ENCODE data around the gene TPP2.

The TPP2 gene

DNA sequence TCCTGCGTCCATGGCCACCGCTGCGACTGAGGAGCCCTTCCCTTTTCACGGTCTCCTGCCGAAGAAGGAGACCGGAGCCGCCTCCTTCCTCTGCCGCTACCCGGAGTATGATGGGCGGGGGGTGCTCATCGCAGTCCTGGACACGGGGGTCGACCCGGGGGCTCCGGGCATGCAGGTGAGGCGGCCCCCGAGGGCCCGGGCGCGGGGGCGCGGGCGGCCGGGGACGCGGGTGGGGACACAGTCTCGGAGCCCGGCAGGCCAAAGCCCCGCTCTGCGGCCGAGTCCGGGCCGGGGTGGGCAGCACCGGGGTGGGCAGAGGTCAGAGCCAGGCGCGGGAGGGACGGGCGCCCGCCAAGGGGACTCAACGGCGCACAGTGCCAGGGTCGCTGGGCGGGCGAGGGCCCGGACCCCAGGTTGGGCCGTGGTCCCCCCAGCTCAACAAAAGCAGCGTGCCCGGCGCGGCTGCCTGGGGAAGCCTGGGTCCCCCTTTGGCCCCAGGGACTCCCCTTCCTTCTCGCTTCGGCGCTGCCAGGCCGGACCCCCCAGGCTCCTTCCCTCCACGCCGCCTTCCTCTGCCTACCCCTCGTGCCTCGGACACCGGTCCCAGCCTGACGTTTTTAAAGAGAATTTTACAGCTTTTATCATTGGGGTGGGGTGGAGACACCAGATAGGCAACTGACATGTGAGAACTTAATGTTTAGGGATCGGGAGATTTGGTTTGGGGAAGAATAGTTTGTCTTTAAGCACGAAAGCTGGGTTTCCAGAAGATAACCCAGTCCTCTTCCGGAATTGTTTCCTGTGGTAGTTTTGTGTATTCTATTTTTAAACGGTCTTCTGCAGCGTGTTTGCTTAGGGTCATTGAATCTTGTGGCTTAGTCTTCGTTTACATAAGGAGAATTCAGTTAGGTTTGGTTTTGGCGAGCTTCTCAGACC, 509 bp downstream of the TPP2 start:
- peak; percentile 23 for DNase-seq

DNA sequence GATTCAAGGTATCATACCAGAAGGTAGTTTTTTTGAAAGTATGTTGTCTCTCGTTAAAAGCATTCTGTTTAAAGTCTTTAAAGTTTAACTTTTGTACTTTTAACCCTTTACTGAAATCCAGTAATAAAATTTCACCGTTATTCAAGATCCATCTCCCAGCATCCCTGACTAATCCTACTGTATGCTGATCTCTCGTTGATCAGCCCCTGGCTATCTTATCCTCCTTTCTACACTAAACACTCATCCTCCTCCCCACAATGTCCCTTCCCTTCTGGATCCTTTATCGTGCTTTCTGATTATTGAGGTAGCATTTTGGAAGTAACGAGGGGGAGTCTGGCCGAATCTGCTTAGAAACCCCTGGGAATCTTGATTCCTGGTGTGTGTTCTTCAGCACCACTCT, 1.3 kb downstream of the TPP2 start:
- no peak for DNase-seq

DNA sequence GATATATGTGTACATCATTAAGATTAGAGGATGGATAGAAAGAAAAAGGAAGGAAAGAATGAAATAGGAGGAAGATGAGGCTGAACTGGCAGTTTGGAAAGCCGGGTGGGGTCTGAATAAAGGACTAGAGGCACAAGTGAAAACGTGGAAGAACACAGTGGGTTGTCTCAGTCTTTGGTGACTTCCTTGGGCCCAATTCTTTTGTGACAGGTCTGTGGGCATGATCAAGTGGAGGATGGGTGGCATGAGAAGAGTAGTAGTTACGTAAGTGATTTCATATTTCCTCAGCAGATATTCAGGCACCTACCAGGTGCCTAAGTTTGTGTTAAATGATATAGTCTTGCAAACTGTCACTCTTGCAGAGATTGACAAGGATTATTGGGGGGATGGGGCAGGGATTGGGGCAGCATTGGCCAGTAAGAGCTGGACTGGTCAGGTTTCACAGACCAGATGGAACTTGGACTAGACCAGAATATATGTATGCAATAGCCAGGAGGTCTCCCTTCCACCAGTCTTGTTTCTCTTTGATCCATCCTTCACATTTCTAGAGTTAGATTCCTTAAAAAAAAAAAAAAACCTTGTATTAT, 2.7 kb downstream of the TPP2 start:
- no peak for DNase-seq

DNA sequence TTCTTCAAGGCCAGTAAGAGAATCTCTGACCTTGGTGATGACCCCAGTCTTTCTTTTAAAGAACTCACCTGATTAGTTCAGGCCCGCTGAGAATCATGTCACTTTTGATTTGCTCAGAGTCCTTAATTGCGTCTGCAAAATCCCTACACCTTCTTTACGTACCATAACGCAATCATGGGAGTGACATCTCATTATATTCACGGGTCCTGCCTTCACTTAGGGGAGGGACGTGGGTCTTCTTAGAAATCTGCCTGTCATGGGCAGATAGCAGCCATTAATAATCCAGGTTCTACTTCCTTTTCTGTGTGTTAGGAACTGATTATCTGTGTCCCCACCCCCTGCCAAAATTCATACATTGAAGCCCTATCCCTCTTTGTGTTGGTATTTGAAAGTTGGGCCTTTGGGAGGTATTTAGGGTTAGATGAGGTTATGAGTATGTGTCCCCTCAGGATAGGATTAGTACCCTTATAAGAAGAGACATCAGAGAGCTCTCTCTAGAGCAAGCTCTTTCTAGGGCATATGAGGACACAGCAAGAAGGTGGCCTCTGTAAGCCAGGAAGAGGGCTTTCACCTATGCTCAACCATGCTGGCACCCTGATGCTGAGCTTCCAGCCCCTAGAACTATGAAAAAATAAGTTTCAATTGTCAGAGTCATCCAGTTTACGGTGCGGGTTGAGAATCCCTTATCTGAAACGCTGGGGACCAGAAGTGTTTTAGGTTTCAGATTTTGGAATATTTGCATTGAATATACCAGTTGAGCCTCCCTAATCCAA, 9.9 kb downstream of the TPP2 start:
- DNase-seq = no peak

DNA sequence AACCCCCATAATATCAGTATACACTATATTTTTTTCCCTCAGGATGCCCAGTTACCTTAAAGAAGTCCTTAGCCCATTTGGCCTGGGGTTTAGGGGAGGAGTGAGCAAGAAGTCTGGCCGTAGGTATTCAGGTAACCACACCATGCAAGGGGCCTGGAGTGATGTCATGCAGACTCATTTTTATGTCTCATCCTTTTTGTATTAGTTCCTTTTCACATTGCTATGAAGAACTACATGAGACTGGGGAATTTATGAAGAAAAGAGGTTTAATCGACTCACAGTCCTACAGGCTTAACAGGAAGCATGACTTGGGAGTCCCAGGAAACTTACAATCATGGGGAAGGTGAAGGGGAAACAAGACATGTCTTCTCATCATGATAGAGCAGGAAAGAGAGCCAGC, 12.2 kb downstream of the TPP2 start:
- no peak for DNase-seq

DNA sequence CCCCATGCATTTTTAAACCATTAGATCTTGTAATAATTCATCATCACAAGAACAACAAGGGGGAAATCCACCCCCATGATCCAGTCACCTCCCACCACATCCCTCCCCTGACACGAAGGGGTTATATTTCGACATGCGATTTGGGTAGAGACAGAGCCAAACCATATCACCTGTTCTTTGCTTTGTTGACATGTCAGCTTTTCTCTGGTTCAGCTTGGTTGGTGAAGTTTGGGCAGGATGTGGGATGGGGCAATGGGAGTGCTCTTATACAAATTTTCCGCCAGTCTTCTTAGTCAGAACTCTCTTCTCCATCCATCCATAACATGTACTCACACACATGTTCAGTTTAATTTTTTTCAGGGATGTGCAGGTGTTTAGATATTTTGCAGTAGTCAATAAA, 12.9 kb downstream of the TPP2 start:
- DNase-seq = no peak

DNA sequence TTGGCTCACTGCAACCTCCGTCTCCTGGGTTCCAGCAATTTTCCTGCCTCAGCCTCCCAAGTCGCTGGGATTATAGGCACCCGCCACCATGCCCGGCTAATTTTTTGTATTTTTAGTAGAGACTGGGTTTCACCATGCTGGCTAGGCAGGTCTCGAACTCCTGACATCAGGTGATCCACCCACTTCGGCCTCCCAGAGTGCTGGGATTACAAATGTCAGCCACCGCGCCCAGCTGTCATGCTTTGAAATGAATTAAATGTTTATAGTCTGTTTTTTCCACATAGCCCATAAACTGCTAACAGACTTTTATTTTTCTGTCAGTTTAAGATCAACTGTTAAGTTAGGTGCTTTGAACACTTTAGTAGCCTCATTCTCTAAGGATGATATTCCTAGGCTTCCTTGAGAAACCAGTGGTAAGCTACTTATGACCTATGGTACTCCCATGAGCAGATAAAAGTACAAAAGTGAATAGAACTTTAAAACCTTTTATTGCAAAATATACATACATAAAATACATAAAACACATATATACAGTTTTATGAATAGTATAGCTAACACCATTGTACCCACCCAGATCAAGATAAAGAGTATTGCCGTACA, 13.6 kb downstream of the TPP2 start:
- DNase-seq = no peak

DNA sequence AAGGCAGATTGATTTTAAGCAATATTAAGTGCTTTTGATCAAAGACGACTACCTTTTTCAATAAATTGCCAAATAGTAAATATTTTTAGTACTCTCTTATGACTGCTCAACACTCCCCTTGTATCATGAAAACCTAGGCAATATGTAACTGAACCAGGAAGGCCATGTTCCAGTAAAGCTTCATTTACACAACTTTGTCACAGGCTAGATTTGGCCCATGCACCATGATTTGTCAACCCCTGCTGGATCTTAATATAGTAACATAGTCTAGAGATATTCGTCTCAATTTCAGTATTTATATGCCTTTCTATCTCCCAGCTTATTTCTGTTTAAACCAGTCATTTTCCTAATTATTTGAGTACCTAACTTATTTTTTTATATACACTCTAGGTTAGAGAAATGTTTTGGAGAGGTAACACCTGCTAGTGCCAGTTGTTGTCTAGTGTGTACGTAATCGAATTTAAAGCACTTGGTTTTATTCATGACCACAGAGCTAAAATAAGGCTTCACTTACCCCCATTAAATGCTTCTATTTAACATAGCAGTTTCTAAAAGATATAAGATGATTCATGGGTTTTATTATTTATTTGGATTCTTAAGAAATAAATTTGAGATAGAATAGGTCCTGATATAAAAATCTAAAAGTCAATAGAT, 21.0 kb downstream of the TPP2 start:
- no peak for DNase-seq

DNA sequence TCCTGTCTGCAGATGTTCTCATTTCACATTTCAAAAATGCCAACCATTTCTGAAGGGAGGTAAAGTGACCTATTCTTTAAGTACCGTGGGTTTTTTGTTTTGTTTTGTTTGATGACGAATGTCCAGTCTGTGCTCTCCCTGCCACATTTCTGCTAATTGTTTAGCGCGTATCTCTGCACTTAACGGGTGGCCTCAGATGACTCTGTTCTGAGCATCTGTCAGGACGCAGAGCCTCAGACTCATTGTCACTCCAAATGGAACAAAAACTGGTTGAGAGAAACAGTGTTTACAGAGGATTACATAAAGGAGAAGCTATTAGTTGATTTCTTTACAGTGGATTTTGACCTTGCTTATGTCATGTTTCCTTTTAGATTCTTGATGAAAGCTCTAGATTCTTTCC, 23.7 kb downstream of the TPP2 start:
- DNase-seq = peak; percentile 17

DNA sequence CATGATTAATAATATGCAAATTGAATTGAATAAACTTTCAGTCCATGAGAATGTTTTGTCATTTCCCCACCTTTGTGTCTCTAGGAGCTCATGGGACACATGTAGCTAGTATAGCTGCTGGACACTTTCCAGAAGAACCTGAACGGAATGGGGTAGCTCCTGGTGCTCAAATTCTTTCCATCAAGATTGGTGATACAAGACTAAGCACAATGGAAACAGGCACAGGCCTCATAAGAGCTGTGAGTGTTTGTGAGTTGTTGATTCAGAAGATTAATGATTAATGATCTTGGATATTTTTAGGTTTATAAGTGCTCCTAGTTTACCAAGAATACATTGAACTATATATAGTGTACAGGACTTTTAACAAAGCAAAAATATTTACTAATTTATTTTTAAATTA, 30.1 kb downstream of the TPP2 start:
- peak; percentile 3 for DNase-seq

DNA sequence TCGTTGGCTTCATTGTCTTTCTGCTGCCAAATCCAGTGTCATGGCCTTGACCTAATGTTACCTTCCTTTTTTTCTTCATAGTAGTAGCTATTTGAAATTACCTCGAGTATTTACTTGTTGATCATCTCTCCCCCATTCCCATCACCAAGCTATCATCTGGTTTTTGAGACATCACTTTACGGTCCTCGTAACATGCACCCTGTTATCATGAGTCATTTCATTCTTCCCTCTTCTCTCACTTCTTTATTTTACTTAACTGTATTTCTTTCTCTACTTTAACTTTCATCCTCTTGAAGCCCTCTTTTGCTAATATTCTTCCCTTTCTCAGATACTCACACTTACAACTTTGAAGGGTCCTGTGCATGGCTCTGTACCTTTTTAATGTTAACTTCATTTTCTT, 31.8 kb downstream of the TPP2 start:
- no peak for DNase-seq

DNA sequence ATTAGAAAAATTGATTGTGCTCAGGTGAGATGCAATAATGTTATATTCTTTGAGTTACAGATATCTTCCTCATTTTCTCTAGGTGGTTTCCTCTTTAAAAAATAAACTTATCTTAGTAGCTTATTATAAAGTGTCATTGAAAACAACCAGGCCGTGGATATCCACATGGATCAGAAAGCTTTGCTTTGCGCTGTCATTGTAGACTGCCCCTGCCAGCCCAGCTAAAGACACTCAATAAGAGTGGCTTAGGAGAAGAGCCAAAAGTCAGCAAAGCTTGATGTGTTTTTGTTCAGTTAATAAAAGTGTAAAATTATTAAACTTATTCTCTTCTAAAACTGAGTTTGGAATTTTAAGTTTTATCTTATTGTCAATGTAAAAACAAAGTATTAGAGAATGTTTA, 34.4 kb downstream of the TPP2 start:
- DNase-seq = no peak

DNA sequence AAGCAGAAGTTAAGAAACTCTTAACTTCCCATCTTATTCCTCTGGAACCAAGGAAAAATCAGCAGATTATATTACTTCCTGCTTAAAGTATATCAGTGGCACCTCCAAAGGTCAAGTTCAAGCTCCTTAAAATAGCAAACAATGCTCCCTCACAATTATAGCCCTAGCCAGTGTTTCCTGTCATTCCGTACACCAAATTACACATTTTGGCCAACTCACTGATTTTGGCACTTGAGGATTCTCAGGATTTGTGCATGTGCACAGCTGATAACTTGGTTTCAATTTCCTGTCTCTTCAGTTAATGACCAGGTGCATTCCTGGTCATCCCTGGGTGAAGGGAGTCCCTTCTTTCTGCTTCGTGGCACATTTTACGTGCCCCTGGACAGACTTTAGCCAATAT, 42.0 kb downstream of the TPP2 start:
- DNase-seq = no peak

DNA sequence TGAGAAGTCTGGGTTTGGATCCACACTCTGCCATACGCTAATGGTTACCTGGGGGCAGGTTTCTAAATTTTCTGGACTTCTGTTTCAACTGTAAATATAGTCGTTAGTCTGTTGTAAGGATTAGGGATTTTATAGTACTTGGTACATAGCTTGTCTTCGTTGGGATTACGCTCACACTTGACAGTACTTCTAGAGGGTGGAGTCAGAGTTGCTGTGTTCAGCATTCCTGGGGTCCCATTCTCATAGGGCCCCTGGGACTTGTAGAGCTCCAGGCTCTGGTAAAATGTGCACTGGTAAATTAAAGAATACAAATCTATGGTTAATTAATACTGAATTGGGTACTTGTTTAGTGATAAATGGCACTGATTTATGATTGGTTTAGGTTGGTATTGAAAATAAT, 45.2 kb downstream of the TPP2 start:
- DNase-seq = no peak

DNA sequence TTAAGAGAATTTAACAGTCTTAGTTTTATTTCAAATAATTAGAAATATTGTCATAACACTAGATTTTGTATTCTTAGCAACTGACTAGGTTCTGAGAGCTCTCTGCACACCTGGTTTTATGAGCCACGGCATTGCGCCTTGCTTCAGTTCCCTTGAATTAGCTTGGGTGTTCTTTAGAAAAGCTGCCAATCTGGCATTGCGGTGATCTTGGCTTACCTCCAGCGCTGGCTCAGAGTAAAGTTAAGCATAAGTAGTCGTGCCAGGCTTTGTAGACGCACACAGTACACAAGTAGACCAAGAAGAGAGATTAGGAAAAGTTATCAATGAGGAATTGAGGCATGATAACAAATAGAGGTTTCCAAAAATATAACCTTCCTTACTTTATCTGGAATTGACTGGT, 45.7 kb downstream of the TPP2 start:
- peak; percentile 0 for DNase-seq

DNA sequence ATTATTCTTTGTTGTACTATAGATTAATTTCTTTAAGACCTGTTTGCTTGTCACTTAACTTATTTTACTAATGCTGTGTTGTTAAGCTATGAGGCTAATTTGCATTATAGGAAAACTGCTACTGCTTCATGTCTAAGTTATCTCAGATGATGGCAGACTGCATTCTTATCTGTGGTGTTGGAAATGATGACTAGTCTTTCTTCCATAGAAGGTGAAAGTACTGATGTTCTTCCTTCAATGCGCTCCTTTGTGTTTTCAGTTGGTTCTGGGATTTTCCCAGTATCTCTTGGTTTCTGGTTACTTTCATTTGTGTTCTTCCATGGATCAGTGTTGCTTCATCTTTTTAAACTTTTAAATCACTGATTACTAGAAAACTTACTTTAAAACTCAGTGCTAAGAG, 46.9 kb downstream of the TPP2 start:
- no peak for DNase-seq

DNA sequence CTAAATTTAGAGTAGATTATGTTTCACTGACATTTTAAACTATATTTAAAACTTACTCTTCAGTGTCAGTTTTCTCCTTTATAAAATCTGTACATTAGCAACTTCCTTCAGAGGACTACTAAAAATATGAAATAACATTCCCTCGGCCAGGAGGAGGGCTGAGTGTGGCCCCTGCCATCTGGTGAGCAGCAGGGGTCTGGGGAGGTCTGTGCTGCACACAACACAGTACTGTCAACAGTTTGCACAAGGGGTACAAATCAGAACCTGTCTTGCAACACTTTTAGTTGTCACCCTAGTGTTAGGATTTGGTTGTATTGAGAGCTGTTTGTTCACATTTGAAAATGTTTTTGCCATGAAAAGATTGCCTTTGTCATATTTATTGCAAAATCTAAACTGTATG, 48.9 kb downstream of the TPP2 start:
- DNase-seq = no peak

DNA sequence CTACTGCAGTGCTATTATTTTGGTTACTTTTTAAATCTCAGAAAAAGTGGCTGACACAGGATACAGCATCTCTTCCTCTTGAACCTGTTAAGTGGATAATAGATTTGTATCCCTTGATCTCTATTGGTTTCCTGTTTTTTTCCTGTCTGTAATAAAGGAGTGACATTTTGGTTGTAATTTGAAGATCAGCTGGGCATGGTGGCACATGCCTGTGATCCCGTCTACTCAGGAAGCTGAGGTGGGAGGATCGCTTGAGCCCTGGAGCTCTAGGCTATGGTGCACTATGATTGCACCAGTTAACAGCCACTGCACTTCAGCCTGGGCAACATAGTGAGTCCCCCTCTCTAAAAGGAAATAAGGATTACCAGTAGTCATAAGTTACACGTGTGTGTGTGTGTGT, 51.3 kb downstream of the TPP2 start:
- no peak for DNase-seq

DNA sequence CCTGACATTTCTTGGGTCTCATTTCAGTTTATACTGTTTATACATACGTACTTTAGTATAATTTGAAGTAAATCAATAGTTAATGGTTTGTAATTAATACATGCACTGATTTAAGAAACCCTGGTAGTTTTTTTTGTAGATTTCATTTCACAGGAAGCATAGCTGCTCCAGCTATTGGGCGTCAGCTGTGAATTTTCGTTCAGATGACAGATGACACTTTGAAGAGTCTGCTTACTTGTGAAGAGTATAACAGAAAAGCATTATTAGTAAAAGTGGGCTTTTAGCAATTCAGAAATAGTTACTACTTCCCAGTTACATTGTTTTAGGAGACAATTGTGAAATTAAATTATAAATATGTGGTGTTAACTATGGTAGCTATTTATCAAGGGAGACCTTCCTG, 53.7 kb downstream of the TPP2 start:
- no peak for DNase-seq

DNA sequence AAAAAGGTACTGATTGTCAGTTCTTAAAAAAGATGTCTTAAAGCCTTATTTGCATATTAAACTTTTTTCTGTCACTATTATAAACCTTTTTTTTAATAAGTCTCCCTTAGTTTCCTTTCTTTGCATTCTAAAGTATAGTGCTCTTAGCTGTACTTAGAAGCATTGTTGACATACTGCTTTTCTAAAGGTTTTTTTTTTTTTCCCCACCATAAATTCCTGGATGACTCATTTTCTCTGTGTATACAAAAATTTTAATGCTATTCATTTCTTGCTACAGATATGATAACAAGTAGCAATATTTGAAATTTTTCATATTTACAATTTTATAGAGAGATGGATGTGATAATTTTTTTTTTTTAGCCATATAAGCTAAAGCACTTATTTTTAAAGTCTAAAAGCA, 54.6 kb downstream of the TPP2 start:
- peak; percentile 19 for DNase-seq

DNA sequence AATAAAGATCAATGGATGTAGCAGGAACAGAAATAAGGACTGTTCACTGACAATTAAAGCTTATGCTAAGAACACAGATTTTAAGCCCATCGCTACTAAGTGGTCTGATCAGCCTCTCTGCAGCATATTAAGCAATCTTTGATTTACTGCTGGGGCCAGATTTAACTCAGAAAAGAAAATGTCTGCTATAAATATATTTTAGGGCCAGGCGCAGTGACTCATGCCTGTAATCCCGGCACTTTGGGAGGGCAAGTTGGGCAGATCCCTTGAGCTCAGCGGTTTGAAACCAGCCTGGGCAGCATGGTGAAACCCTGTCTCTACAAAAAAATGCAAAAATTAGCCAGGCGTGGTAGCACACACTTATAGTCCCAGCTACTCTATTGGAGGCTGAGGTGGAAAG, 55.1 kb downstream of the TPP2 start:
- DNase-seq = no peak

DNA sequence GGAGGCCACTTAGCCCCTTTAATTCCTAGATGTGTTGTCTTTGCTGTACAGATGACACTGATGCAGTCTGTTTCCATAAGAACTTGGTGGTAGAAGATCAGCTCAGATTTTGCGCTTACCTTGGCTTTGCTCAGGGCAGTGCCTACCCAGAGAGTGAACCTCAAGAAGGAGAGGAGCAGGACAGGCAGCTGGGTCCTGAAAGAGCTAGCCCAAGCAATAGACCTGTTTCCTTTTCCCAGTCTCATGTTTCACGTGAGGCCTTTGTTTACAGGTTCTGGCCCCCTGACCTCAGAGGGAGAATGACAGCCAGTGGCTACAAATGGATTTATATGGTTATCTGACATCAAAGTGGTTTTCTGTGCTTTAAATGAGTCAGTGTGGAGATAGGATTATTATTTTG, 58.0 kb downstream of the TPP2 start:
- DNase-seq = no peak

DNA sequence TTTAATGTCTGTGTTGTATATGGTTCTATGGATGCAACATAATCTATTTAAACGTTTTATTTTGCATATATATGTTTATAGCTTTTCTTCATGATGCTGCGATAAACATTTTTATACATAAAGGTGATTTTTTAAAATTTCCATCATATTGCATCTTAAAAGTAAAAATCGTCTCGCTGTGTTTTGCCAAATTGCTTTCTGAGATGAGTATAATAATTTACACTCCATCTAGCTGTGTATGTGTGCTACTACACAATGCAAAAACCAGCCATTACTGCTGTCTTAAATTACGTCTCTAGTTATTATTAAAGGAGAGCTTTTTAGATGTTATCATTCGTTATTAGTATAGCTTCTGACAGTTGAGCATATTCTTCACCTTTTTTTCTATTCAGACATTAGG, 60.8 kb downstream of the TPP2 start:
- DNase-seq = no peak

Data from DMS53 (cell line).